PC-9 (cell line): ENCODE data around the gene CARS1. TPM values are rescaled to one million over a fixed set of nuclear protein-coding genes. Genes with fewer than 3 reads are reported as not detected.

Source experiments
- BruUV-seq: library from RNA; stranded (reverse); fragments of 400-500 nt; replicated peaks from 2 replicates; lab custom pipeline; 2021; lab: Mats Ljungman, UMichigan
- CTCF ChIA-PET: fragments of 300-600 bp; sonication (Branson Sonifier 250); formaldehyde crosslinking; loops from one replicate; lab custom pipeline; 2022; ENCODE audit warnings: antibody characterized with exemption; lab: Charles Lee
- POLR2A ChIA-PET: fragments of 300-600 bp; sonication (Branson Sonifier 250); formaldehyde crosslinking; loops from one replicate; lab custom pipeline; 2022; ENCODE audit warnings: antibody characterized with exemption; ENCODE audit not compliant: unreplicated experiment; lab: Charles Lee
- DNase-seq, 2 experiments: peaks; one replicate each; pipeline versions ENCODE4 v3.0.0 to v3.0.0-alpha.2; 2015 to 2022; ENCODE audit warnings: mixed read lengths in 1 of 2
- H2AFZ ChIP-seq: fragments of 200-600 bp; sonication (generic); 2 replicates; pipeline ENCODE4 v1.8.1; 2017; ENCODE audit warnings: antibody characterized with exemption
- H3F3A ChIP-seq: fragments of 200-600 bp; sonication (generic); 2 replicates; pipeline ENCODE4 v1.8.1; 2017; ENCODE audit warnings: antibody characterized with exemption, mild to moderate bottlenecking, low read depth; ENCODE audit not compliant: insufficient read depth
- H3K27ac ChIP-seq: fragments of 200-600 bp; sonication (generic); 2 replicates; pipeline ENCODE4 v1.6.1; 2016; ENCODE audit warnings: mixed run types
- H3K27me3 ChIP-seq: fragments of 200-600 bp; sonication (generic); 2 replicates; pipeline ENCODE4 v1.6.1; 2016; ENCODE audit warnings: low read depth, mixed run types; ENCODE audit not compliant: insufficient read depth
- H3K36me3 ChIP-seq: fragments of 200-600 bp; sonication (generic); 2 replicates; pipeline ENCODE4 v1.6.1; 2016; ENCODE audit warnings: low read depth, mixed run types
- H3K4me1 ChIP-seq: fragments of 200-600 bp; sonication (generic); replicated peaks from 2 replicates; pipeline ENCODE4 v1.6.1; 2016; ENCODE audit warnings: mixed run types; ENCODE audit not compliant: insufficient read depth
- H3K4me2 ChIP-seq: fragments of 200-600 bp; sonication (generic); 2 replicates; pipeline ENCODE4 v1.6.1; 2017; ENCODE audit warnings: mixed run types
- H3K4me3 ChIP-seq: fragments of 200-600 bp; sonication (generic); 2 replicates; pipeline ENCODE4 v1.6.1; 2016; ENCODE audit warnings: mixed run types
- H3K79me2 ChIP-seq: fragments of 200-600 bp; sonication (generic); 2 replicates; pipeline ENCODE4 v1.6.1; 2017; ENCODE audit warnings: low read depth, mixed run types
- H3K9me2 ChIP-seq: fragments of 200-600 bp; sonication (generic); 2 replicates; pipeline ENCODE4 v1.8.1; 2017; ENCODE audit warnings: mild to moderate bottlenecking; ENCODE audit not compliant: insufficient read depth
- H3K9me3 ChIP-seq: fragments of 200-600 bp; sonication (generic); 2 replicates; pipeline ENCODE4 v1.8.1; 2016; ENCODE audit warnings: low read depth; ENCODE audit not compliant: insufficient read depth
- H4K20me1 ChIP-seq: fragments of 200-600 bp; sonication (generic); 2 replicates; pipeline ENCODE4 v1.8.1; 2017; ENCODE audit not compliant: insufficient read depth
- CTCF ChIP-seq: fragments of 200-600 bp; sonication (generic); conservative IDR thresholded peaks from 2 replicates; pipeline ENCODE4 v1.6.1; 2017; ENCODE audit warnings: mixed run types, antibody characterized with exemption, mild to moderate bottlenecking, moderate library complexity
- EZH2 ChIP-seq: fragments of 200-600 bp; sonication (generic); IDR thresholded peaks from 2 replicates; pipeline ENCODE4 v1.8.0; 2017; ENCODE audit warnings: antibody characterized with exemption, low read depth
- intact Hi-C: fragments of 100-400 bp; cut with micrococcal nuclease; formaldehyde crosslinking; loops from one replicate; pipeline ENCODE4 v1.10.0; 2022; ENCODE audit not compliant: unreplicated experiment
- total RNA-seq: library from RNA; stranded (reverse); gene quantifications from 2 replicates; pipeline ENCODE4 v1.2.3, GENCODE V29; 2021

Gene CARS1
- total RNA-seq, 1 experiment from 2014 or later: 78.8 TPM

- BruUV-seq: no TSS peak
- Histone ChIP-seq H3K27me3 (no peaks in the 10 kb centered on the region), H3K9me3 (no peaks in the 10 kb centered on the region), H3K4me3 (no peak overlapping the region), H3K9me2 (no peaks in the 10 kb centered on the region), H3K36me3 (peaks cover 5% of the 10 kb centered on the region), H2AFZ (no peak overlapping the region), H3K4me1 (no peaks in the 10 kb centered on the region), H3K79me2 (peaks cover 12% of the 10 kb centered on the region; the same call in 1 of the 2 replicates), H4K20me1 (peaks cover 86% of the 10 kb centered on the region), H3F3A (peaks cover 14% of the 10 kb centered on the region; the same call in 1 of the 2 replicates), H3K27ac (no peak overlapping the region), H3K4me2 (no peak overlapping the region)
- intact Hi-C loops: no loop called here
- no peak for DNase-seq
- TF ChIP-seq CTCF: no peak
- TF ChIP-seq EZH2: no peak
- ChIA-PET CTCF (no interaction called here), POLR2A (no interaction called here)
Measured at GRCh38 chr11:3040881-3041280, 16.3 kb downstream of the CARS1 start.

GRCh38 chr11:3037945-3038271 lies 19.3 kb downstream of the CARS1 start:
- peaks cover 14% of the 10 kb centered on the region; the same call in 1 of the 2 replicates for H3F3A ChIP-seq
- no peaks in the 10 kb centered on the region for H3K4me1 ChIP-seq
- ChIA-PET CTCF (interaction anchor here (1.0 to 1.7 kb wide), 4 partner anchors 13 to 125 kb away, joined by 3 to 7 read pairs (median 4); partner anchors contain the start of gene PHLDA2), POLR2A (interaction anchor here (0.6 kb wide), 1 partner anchor 147 kb away, joined by 6 read pairs; no protein-coding TSS in a partner anchor)
- no peak for DNase-seq
- H3K36me3 ChIP-seq: peaks cover 5% of the 10 kb centered on the region
- H2AFZ ChIP-seq: no peak overlapping the region
- no peak overlapping the region for H3K27ac ChIP-seq
- H3K9me3 ChIP-seq: no peaks in the 10 kb centered on the region
- no peak overlapping the region for H3K4me3 ChIP-seq
- intact Hi-C loops: loop anchor here (1.0 kb wide), 2 partner anchors 53 to 179 kb away; no protein-coding TSS in a partner anchor
- no TSS peak for BruUV-seq
- no peaks in the 10 kb centered on the region for H3K9me2 ChIP-seq
- H3K4me2 ChIP-seq: no peak overlapping the region
- peaks cover 76% of the 10 kb centered on the region for H4K20me1 ChIP-seq
- no peaks in the 10 kb centered on the region for H3K27me3 ChIP-seq
- no peaks in the 10 kb centered on the region for H3K79me2 ChIP-seq
- TF ChIP-seq CTCF (no peak), EZH2 (no peak)

GRCh38 chr11:3037040-3037944 lies 19.9 kb downstream of the CARS1 start:
- Histone ChIP-seq H4K20me1 (peaks cover 70% of the 10 kb centered on the region), H3K4me1 (no peaks in the 10 kb centered on the region), H3F3A (peaks cover 14% of the 10 kb centered on the region; the same call in 1 of the 2 replicates), H3K4me2 (no peak overlapping the region), H2AFZ (no peak overlapping the region), H3K9me2 (no peaks in the 10 kb centered on the region), H3K79me2 (no peaks in the 10 kb centered on the region), H3K36me3 (peaks cover 9% of the 10 kb centered on the region), H3K27ac (no peak overlapping the region), H3K4me3 (no peak overlapping the region), H3K9me3 (no peaks in the 10 kb centered on the region), H3K27me3 (no peaks in the 10 kb centered on the region)
- CTCF ChIA-PET: interaction anchor here (1.0 to 1.7 kb wide), 4 partner anchors 14 to 126 kb away, joined by 3 to 7 read pairs (median 4); partner anchors contain the start of gene PHLDA2
- intact Hi-C loops: loop anchor here (1.0 kb wide), 2 partner anchors 54 to 180 kb away; no protein-coding TSS in a partner anchor
- POLR2A ChIA-PET: interaction anchor here (0.6 kb wide), 1 partner anchor 147 kb away, joined by 6 read pairs; no protein-coding TSS in a partner anchor
- no peak for TF ChIP-seq EZH2
- TF ChIP-seq CTCF: peak; percentile 73
- BruUV-seq: no TSS peak
- DNase-seq: peak in 1 of 2 experiments; percentile 61
